SJCRH30 (cell line): ENCODE results near the gene FAM210A. TPM values are rescaled to one million over a fixed set of nuclear protein-coding genes. Genes with fewer than 3 reads are reported as not detected.
"Not testable (repeated sequence)": the region's sequence is repeated elsewhere in the genome, so short reads cannot be mapped to it uniquely, and the experiment has no call there.

ENCODE experiments used
- DNase-seq, 2 experiments: peaks; one replicate each; pipeline ENCODE4 v3.0.0-alpha.2; 2015 to 2020
- H3K27ac ChIP-seq: fragments of 250-450 bp; sonication (Bioruptor Pico); 2 replicates; pipeline ENCODE4 v1.5.1; 2020; ENCODE audit warnings: mild to moderate bottlenecking, moderate library complexity
- H3K27me3 ChIP-seq: fragments of 250-450 bp; sonication (Bioruptor Pico); 2 replicates; pipeline ENCODE4 v1.5.1; 2020; ENCODE audit warnings: mild to moderate bottlenecking, moderate library complexity
- H3K36me3 ChIP-seq: fragments of 250-450 bp; sonication (Bioruptor Pico); 2 replicates; pipeline ENCODE4 v1.5.1; 2020; ENCODE audit warnings: mild to moderate bottlenecking, moderate library complexity
- H3K4me1 ChIP-seq: fragments of 250-450 bp; sonication (Bioruptor Pico); 2 replicates; pipeline ENCODE4 v1.5.1; 2020; ENCODE audit warnings: mild to moderate bottlenecking, moderate library complexity
- H3K4me3 ChIP-seq: fragments of 250-450 bp; sonication (Bioruptor Pico); 2 replicates; pipeline ENCODE4 v1.5.1; 2020; ENCODE audit warnings: mild to moderate bottlenecking, moderate library complexity
- H3K9me3 ChIP-seq: fragments of 250-450 bp; sonication (Bioruptor Pico); replicated peaks from 2 replicates; pipeline ENCODE4 v1.5.1; 2020; ENCODE audit warnings: mild to moderate bottlenecking, moderate library complexity
- total RNA-seq: library from RNA; depleted of rRNA; stranded (reverse); fragments of >200 nt; shearing (Covaris generic); gene quantifications from 2 replicates; pipeline ENCODE4 v1.2.3, GENCODE V29; 2014

Gene FAM210A
- total RNA-seq, 1 experiment from 2014 or later = 18.1 TPM

- Histone ChIP-seq H3K36me3 (no peaks in the 10 kb centered on the region; the same call in 1 of the 2 replicates), H3K27ac (no peak overlapping the region), H3K9me3 (no peaks in the 10 kb centered on the region), H3K4me1 (no peaks in the 10 kb centered on the region), H3K27me3 (no peaks in the 10 kb centered on the region), H3K4me3 (no peak overlapping the region)
- no peak for DNase-seq
Measured at GRCh38 chr18:13720123-13720522, 6.2 kb downstream of the FAM210A start.

- peak overlapping the region; percentile 13; the same call in 1 of the 2 replicates for H3K27ac ChIP-seq
- no peaks in the 10 kb centered on the region for H3K4me1 ChIP-seq
- no peaks in the 10 kb centered on the region for H3K27me3 ChIP-seq
- H3K36me3 ChIP-seq = no peaks in the 10 kb centered on the region; the same call in 1 of the 2 replicates
- no peak overlapping the region for H3K4me3 ChIP-seq
- peak in 1 of 2 experiments; percentile 34 for DNase-seq
- no peaks in the 10 kb centered on the region for H3K9me3 ChIP-seq
Measured at GRCh38 chr18:13716916-13717315, 9.4 kb downstream of the FAM210A start.

GRCh38 chr18:13715330-13715729 lies 11.0 kb downstream of the FAM210A start:
- no peak for DNase-seq
- Histone ChIP-seq H3K27ac (no peak overlapping the region), H3K9me3 (no peaks in the 10 kb centered on the region), H3K4me3 (no peak overlapping the region), H3K36me3 (no peaks in the 10 kb centered on the region; the same call in 1 of the 2 replicates), H3K27me3 (no peaks in the 10 kb centered on the region), H3K4me1 (no peaks in the 10 kb centered on the region)

GRCh38 chr18:13713455-13714055 lies 12.8 kb downstream of the FAM210A start:
- no peaks in the 10 kb centered on the region; the same call in 1 of the 2 replicates for H3K36me3 ChIP-seq
- H3K4me3 ChIP-seq = no peak overlapping the region
- H3K27me3 ChIP-seq = no peaks in the 10 kb centered on the region
- H3K9me3 ChIP-seq = no peaks in the 10 kb centered on the region
- H3K27ac ChIP-seq = no peak overlapping the region
- no peak for DNase-seq
- no peaks in the 10 kb centered on the region for H3K4me1 ChIP-seq

DNA sequence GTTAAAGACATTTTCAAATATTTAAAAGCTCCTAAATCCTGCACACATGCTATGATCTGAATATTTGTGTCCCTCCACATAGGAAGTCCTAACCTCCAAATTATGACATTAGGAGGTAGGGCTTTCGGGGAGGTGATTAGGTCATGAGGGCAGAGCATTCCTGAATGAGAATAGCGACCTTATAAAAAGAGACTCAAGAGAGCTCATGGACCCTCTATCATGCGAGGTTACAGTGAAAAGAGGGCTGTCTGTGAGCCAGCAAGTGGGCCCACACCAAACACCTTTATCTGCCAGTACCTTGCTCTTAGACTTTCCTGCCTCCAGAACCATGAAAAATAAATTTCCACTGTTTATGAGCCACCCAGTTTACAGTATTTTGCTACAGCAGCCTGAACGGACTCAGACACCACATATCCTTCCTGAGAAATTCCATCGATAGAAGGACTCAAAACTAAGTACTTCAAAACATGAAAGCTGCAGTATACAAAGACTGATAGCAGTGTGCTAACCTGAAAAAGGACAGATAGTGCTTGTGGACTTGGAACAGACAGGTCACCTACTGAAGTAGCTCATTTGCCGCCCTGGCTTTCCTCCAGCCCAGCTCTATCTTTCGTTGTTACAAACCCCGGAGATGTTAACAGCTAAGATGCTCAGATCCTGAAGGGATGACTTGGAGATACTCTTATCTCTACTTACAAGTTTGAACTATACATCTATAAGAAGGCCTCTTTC lies 13.8 kb downstream of the FAM210A start:
- Histone ChIP-seq H3K27ac (no peak overlapping the region), H3K4me3 (no peak overlapping the region), H3K27me3 (no peaks in the 10 kb centered on the region), H3K4me1 (no peaks in the 10 kb centered on the region), H3K9me3 (no peaks in the 10 kb centered on the region), H3K36me3 (no peaks in the 10 kb centered on the region)
- no peak for DNase-seq

GRCh38 chr18:13710414-13710831 lies 15.9 kb downstream of the FAM210A start:
- no peak overlapping the region for H3K27ac ChIP-seq
- H3K36me3 ChIP-seq = no peaks in the 10 kb centered on the region
- H3K27me3 ChIP-seq = no peaks in the 10 kb centered on the region
- no peak overlapping the region for H3K4me3 ChIP-seq
- no peak for DNase-seq
- H3K4me1 ChIP-seq = no peaks in the 10 kb centered on the region
- H3K9me3 ChIP-seq = no peaks in the 10 kb centered on the region

DNA sequence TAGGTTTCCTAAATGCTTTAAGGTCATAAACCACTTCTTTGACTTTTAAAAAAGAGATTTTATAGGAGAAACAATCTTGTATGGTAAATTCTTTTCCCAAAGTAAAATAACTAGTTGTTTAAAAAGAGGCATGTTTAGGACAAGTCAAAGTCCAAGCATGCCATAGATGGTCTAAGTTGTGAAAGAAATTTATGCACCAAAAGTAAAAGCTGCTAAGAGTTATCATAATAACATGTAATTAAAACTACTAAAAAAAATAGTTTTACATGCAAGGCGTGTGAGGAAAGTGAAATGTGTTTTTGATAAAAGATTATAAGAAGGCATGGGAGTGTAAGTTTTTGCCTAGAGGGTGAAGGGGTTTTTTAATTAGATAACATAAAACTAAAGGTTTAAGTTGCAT lies 22.5 kb downstream of the FAM210A start:
- Histone ChIP-seq H3K27ac (no peak overlapping the region), H3K36me3 (no peaks in the 10 kb centered on the region), H3K9me3 (0 out of 2 replicates have a peak, but pooled peaks cover 5% of the 10 kb centered on the region), H3K27me3 (no peaks in the 10 kb centered on the region), H3K4me3 (no peak overlapping the region), H3K4me1 (no peaks in the 10 kb centered on the region)
- peak in 1 of 2 experiments; percentile 23 for DNase-seq

GRCh38 chr18:13700153-13700552 lies 26.2 kb downstream of the FAM210A start:
- H3K9me3 ChIP-seq = 0 out of 2 replicates have a peak, but pooled peaks cover 5% of the 10 kb centered on the region
- H3K27ac ChIP-seq = no peak overlapping the region
- H3K36me3 ChIP-seq = no peaks in the 10 kb centered on the region
- no peaks in the 10 kb centered on the region for H3K27me3 ChIP-seq
- H3K4me3 ChIP-seq = no peak overlapping the region
- no peak for DNase-seq
- no peaks in the 10 kb centered on the region for H3K4me1 ChIP-seq

GRCh38 chr18:13696961-13697360 lies 29.4 kb downstream of the FAM210A start:
- Histone ChIP-seq H3K27me3 (no peaks in the 10 kb centered on the region), H3K4me3 (no peak overlapping the region), H3K36me3 (no peaks in the 10 kb centered on the region), H3K9me3 (no peaks in the 10 kb centered on the region), H3K4me1 (no peaks in the 10 kb centered on the region), H3K27ac (no peak overlapping the region)
- no peak for DNase-seq

- not testable (repeated sequence) for H3K4me1 ChIP-seq, H3K27me3 ChIP-seq, DNase-seq
Measured at GRCh38 chr18:13695337-13695736, 31.0 kb downstream of the FAM210A start.

GRCh38 chr18:13690060-13690459 lies 36.3 kb downstream of the FAM210A start:
- H3K9me3 ChIP-seq, H3K4me3 ChIP-seq, H3K4me1 ChIP-seq, H3K27ac ChIP-seq, H3K36me3 ChIP-seq, DNase-seq, H3K27me3 ChIP-seq: not testable (repeated sequence)

More at GRCh38 chr18:13695337-13695736, 31.0 kb downstream of the FAM210A start:
- not testable (repeated sequence) for H3K36me3 ChIP-seq, H3K27ac ChIP-seq, H3K9me3 ChIP-seq, H3K4me3 ChIP-seq

DNA sequence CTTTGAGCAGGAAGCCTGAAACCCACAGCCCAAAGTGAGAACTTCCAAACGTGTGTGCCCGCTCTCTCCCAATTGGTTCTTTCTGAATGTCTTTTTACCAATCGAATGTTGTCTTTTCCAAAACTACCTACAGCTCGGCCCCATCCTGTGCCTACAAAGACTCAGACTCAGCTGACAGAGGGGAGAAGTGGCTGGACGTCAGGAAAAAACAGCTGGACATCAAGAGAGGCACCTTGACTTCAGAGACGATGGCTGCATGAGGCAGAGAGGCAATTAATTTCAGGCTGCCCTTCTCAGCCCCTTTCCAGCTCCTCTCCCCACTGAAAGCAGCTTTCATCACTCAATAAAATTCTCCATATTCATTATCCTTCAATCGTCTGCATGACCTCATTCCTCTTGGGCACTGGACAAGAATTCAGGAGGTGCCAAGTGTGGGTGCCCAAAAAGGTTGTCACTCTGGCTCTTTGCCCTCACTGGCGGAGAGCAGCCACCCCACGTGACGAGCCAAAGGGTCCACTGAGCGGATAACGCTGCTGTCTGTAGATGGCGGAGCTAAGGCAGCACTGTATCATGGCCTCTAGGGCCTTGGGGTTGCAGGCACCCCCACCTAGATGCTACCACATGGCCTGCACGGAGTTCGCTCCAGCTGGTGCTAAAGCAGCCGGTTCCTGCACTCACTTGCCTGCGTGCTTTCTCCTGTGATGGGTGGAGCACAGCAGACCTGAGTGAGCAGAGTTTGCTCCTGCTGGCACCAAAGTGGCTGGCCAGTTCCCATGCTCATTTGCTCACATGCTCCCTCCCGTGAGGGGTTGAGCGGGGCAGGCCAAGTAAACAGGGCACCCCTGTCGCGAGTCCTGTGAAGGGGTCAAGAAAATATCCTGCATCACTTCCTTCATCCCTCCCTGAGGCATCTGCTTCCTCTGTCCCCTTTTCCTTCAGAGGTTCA lies 37.9 kb downstream of the FAM210A start:
- Histone ChIP-seq H3K36me3 (no peaks in the 10 kb centered on the region), H3K9me3 (no peaks in the 10 kb centered on the region), H3K4me3 (no peak overlapping the region), H3K27ac (no peak overlapping the region), H3K27me3 (no peaks in the 10 kb centered on the region), H3K4me1 (no peaks in the 10 kb centered on the region)
- DNase-seq = no peak

DNA sequence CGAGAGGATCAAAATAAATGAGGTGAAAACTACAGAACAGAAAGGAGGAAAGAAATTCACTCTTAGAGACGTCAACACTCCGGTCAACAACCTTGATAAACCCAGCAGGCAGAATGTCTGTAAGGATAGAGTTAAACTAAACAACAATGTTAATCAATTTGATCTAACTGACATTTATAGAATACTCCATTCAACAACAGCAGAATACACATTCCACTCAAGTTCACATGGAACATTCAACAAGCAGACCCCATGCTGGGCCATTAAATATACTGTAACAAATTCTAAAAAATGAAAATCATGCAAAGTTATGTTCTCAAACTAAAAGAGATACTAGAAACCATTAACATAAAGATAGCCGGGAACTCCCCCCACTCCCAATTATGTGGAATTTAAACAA lies 41.8 kb downstream of the FAM210A start:
- H3K4me3 ChIP-seq = no peak overlapping the region
- H3K27me3 ChIP-seq = no peaks in the 10 kb centered on the region
- H3K4me1 ChIP-seq = no peaks in the 10 kb centered on the region
- no peak for DNase-seq
- H3K9me3 ChIP-seq = no peaks in the 10 kb centered on the region
- H3K27ac ChIP-seq = no peak overlapping the region
- no peaks in the 10 kb centered on the region for H3K36me3 ChIP-seq

GRCh38 chr18:13681701-13682100 lies 44.7 kb downstream of the FAM210A start:
- H3K4me3 ChIP-seq = no peak overlapping the region
- no peak for DNase-seq
- no peaks in the 10 kb centered on the region for H3K4me1 ChIP-seq
- H3K36me3 ChIP-seq = no peaks in the 10 kb centered on the region
- H3K27me3 ChIP-seq = no peaks in the 10 kb centered on the region
- H3K27ac ChIP-seq = no peak overlapping the region
- no peaks in the 10 kb centered on the region for H3K9me3 ChIP-seq

DNA sequence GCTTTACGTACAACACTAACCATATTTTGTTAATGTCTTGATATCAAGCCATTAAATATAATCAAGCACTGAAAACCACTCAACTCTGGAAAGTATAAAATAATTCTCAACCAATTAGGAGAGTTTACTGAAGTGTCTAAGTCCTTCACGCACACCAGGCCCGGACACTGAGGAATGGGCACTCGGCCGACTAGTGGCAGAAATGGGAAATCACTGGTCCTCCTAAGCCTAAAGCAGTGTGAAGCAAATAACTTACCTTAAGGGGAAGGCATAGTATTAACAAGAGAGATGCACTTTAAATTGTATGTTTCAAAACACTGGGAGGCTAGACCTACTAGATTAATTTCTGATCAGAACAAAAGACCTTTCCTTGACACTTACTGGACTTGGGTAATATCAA lies 45.7 kb downstream of the FAM210A start:
- Histone ChIP-seq H3K36me3 (no peaks in the 10 kb centered on the region), H3K27me3 (no peaks in the 10 kb centered on the region), H3K9me3 (no peaks in the 10 kb centered on the region), H3K4me1 (no peaks in the 10 kb centered on the region), H3K27ac (no peak overlapping the region), H3K4me3 (no peak overlapping the region)
- DNase-seq = no peak
